KMS-11 (cell line): ENCODE data around the gene ARHGEF1.

Source experiments
- H2AFZ ChIP-seq: fragments of 200-600 bp; sonication (generic); 2 replicates; pipeline ENCODE4 v1.6.1; 2016; ENCODE audit warnings: antibody characterized with exemption, mixed run types, low read depth
- H3K27ac ChIP-seq: fragments of 200-600 bp; sonication (generic); 2 replicates; pipeline ENCODE4 v1.6.1; 2016; ENCODE audit warnings: mild to moderate bottlenecking, mixed run types
- H3K27me3 ChIP-seq: fragments of 200-600 bp; sonication (generic); 2 replicates; pipeline ENCODE4 v1.6.1; 2017; ENCODE audit warnings: mild to moderate bottlenecking, low read depth, mixed run types, moderate library complexity; ENCODE audit not compliant: insufficient read depth
- H3K36me3 ChIP-seq: fragments of 200-600 bp; sonication (generic); 2 replicates; pipeline ENCODE4 v1.6.1; 2017; ENCODE audit warnings: mild to moderate bottlenecking, mixed run types; ENCODE audit not compliant: insufficient read depth
- H3K4me1 ChIP-seq: fragments of 200-600 bp; sonication (generic); 2 replicates; pipeline ENCODE4 v1.6.1; 2016; ENCODE audit warnings: mild to moderate bottlenecking, low read depth, mixed run types; ENCODE audit not compliant: poor library complexity, severe bottlenecking
- H3K4me2 ChIP-seq: fragments of 200-600 bp; sonication (generic); 2 replicates; pipeline ENCODE4 v1.7.0; 2016; ENCODE audit warnings: mild to moderate bottlenecking, mixed run types
- H3K4me3 ChIP-seq: fragments of 200-600 bp; sonication (generic); IDR thresholded peaks from 2 replicates; pipeline ENCODE4 v1.6.1; 2017; ENCODE audit warnings: low read depth, low read length, mixed read lengths; ENCODE audit not compliant: insufficient read depth
- H3K79me2 ChIP-seq: fragments of 200-600 bp; sonication (generic); 2 replicates; pipeline ENCODE4 v1.6.1; 2016; ENCODE audit warnings: low read depth, mixed run types; ENCODE audit not compliant: insufficient read depth
- H3K9ac ChIP-seq: fragments of 200-600 bp; sonication (generic); 2 replicates; pipeline ENCODE4 v1.6.1; 2016; ENCODE audit warnings: mild to moderate bottlenecking, mixed run types
- H4K20me1 ChIP-seq: fragments of 200-600 bp; sonication (generic); 2 replicates; pipeline ENCODE4 v1.6.1; 2016; ENCODE audit warnings: mild to moderate bottlenecking, mixed run types; ENCODE audit not compliant: insufficient read depth
- TF ChIP-seq, protein P1 (sequence below): fragments of 200-600 bp; sonication (generic); conservative IDR thresholded peaks from 2 replicates; pipeline ENCODE4 v1.6.1; 2017; ENCODE audit warnings: low read depth, mild to moderate bottlenecking, antibody characterized with exemption, low read length, moderate library complexity, mixed read lengths

The ARHGEF1 gene

DNA sequence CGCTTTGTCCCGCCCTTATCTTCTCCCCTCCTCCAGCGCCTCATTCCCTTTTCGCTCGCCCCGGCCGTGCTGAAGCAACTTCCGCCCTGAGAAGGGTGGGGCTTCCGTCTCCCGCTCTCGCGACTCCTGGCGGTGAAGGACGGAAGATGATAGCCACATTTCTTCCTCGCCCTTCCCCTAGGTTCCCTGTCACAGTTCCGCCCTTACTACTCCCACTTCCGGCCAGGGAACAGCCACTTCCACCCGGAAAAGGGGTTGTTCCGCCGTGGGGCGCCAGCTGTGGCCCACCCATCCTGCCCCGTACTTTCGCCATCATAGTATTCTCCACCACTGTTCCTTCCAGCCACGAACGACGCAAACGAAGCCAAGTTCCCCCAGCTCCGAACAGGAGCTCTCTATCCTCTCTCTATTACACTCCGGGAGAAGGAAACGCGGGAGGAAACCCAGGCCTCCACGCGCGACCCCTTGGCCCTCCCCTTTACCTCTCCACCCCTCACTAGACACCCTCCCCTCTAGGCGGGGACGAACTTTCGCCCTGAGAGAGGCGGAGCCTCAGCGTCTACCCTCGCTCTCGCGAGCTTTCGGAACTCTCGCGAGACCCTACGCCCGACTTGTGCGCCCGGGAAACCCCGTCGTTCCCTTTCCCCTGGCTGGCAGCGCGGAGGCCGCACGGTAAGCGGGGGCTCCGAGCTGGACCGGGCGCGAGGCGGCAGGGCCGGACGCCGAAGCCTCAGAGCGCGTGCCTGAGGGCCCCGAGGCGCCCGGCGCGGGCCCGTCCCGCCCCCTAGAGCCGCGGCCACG lies 23.2 kb upstream of the ARHGEF1 start, which contains the start of gene RPS19:
Gene RPS19 (plus strand): TSS at position 638 of the 801 bp plus-strand sequence. CDS start 520 bp downstream, outside the sequence.
- Histone ChIP-seq H3K4me1 (peaks cover 44% of the 10 kb centered on the region), H3K79me2 (peaks cover 45% of the 10 kb centered on the region), H3K27me3 (peaks cover 7% of the 10 kb centered on the region; the same call in 1 of the 2 replicates)

DNA sequence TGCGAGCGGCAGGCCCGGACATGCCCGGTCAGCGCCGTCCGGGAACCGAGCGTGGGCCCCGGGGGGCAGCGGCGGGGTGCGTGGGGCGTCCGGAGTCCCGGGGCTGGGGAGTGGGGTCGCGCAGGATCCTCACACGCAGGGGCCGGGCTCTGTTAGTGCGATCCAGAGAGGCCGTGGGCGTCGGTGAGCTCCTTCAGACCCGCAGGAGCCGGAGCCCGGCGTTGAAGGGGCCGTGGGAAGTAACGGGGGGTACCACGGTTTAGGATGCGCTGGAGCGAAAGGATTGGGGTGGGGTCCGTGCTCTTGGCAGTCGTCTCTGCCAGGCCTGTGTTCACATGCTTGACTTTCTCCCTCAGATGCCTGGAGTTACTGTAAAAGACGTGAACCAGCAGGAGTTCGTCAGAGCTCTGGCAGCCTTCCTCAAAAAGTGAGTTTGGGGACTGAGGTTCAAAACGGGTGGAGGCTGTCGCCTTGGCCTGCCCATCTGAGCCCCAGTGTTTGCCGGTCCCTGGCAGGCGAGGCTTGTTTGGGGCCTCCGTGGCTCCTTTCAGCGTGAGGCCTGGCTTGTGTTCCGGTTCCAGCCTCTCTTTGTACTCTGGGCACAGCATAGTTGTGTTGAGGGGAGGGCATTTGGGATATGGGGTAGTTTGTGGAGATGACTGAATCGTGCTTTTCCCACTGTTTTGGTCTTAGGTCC lies 22.4 kb upstream of the ARHGEF1 start:
- H3K36me3 ChIP-seq = peaks cover 35% of the 10 kb centered on the region; the same call in 1 of the 2 replicates
- peaks cover 23% of the 10 kb centered on the region for H4K20me1 ChIP-seq
- H2AFZ ChIP-seq = 0 out of 2 replicates have a peak overlapping the region, but pooled peaks have one; percentile 75

More for the DNA sequence above, 23.2 kb upstream of the ARHGEF1 start, which contains the start of gene RPS19:
- Histone ChIP-seq H3K27ac (peak within 1 kb of the TSS; percentile 82), H4K20me1 (peaks cover 17% of the 10 kb centered on the region), H2AFZ (peak within 1 kb of the TSS; percentile 75), H3K36me3 (peaks cover 33% of the 10 kb centered on the region; the same call in 1 of the 2 replicates), H3K9ac (peak within 1 kb of the TSS; percentile 99), H3K4me3 (no peak within 1 kb of the TSS), H3K4me2 (peak within 1 kb of the TSS; percentile 97)
- TF ChIP-seq, protein P1, sequence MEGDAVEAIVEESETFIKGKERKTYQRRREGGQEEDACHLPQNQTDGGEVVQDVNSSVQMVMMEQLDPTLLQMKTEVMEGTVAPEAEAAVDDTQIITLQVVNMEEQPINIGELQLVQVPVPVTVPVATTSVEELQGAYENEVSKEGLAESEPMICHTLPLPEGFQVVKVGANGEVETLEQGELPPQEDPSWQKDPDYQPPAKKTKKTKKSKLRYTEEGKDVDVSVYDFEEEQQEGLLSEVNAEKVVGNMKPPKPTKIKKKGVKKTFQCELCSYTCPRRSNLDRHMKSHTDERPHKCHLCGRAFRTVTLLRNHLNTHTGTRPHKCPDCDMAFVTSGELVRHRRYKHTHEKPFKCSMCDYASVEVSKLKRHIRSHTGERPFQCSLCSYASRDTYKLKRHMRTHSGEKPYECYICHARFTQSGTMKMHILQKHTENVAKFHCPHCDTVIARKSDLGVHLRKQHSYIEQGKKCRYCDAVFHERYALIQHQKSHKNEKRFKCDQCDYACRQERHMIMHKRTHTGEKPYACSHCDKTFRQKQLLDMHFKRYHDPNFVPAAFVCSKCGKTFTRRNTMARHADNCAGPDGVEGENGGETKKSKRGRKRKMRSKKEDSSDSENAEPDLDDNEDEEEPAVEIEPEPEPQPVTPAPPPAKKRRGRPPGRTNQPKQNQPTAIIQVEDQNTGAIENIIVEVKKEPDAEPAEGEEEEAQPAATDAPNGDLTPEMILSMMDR = peak; percentile 76

DNA sequence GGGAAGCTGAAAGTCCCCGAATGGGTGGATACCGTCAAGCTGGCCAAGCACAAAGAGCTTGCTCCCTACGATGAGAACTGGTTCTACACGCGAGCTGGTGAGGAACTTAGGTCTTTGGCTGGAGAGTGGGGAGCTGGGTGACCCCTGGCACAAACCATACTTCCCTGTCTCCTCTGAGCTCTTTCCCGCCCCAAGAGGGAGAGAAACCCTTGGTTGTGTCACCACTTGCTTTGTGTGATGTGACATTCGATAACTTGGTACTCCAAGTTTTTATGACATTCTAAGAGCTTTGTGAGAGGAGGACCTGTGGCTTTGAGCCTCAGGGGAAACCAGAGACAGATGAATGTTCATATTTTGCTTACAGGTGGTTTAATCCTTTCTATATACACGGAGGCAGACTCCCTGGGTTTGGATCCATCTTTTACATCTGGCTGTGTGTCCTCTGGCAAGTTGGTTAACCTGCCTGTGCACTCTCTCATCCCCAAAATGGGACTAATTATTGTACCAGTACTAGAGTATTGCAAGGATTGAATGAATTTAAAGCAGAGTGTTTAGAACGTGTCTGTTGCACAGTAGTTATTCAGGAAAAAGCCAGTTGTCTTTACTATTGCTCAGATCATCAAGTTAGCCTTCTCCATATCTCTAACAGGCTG lies 21.7 kb upstream of the ARHGEF1 start:
- no peak overlapping the region for H3K4me3 ChIP-seq
- TF ChIP-seq, protein P1 = no peak
- H2AFZ ChIP-seq = no peak overlapping the region
- peaks cover 58% of the 10 kb centered on the region for H3K4me1 ChIP-seq
- peak overlapping the region; percentile 82; the same call in 1 of the 2 replicates for H3K27ac ChIP-seq
- peaks cover 39% of the 10 kb centered on the region; the same call in 1 of the 2 replicates for H3K36me3 ChIP-seq
- H3K27me3 ChIP-seq = no peaks in the 10 kb centered on the region; the same call in 1 of the 2 replicates
- H3K79me2 ChIP-seq = peaks cover 60% of the 10 kb centered on the region
- H4K20me1 ChIP-seq = peaks cover 23% of the 10 kb centered on the region
- peak overlapping the region; percentile 97 for H3K4me2 ChIP-seq
- H3K9ac ChIP-seq = peak overlapping the region; percentile 99

More for the DNA sequence above, 22.4 kb upstream of the ARHGEF1 start:
- peak overlapping the region; percentile 82 for H3K27ac ChIP-seq
- peak overlapping the region; percentile 97 for H3K4me2 ChIP-seq
- H3K4me3 ChIP-seq = no peak overlapping the region
- H3K9ac ChIP-seq = peak overlapping the region; percentile 99
- TF ChIP-seq, protein P1 = no peak
- H3K79me2 ChIP-seq = peaks cover 53% of the 10 kb centered on the region
- peaks cover 52% of the 10 kb centered on the region for H3K4me1 ChIP-seq
- H3K27me3 ChIP-seq = no peaks in the 10 kb centered on the region; the same call in 1 of the 2 replicates

DNA sequence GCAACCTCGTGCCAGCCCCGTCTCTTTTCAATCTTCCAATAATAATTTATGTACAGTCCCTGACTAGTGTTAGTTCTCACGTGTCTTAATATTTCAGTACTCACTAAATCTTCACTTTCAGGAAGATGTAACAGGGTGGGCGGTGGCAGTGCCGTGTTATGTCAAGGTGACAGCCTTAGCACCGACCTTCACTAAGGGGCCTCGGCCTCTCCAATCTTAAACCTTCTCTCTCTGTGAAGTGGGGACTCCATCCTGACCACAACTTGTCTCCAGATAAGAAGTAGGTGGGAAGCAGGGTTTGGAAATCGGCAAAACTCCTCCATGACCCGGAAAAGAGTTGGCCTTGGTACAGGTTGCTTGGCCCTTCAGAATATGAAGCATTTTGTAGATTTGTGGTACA lies 21.1 kb upstream of the ARHGEF1 start:
- H4K20me1 ChIP-seq = peaks cover 23% of the 10 kb centered on the region
- H3K36me3 ChIP-seq = peaks cover 40% of the 10 kb centered on the region; the same call in 1 of the 2 replicates
- no peak overlapping the region; the same call in 1 of the 2 replicates for H3K27ac ChIP-seq
- peaks cover 64% of the 10 kb centered on the region for H3K4me1 ChIP-seq
- TF ChIP-seq, protein P1 = no peak
- no peaks in the 10 kb centered on the region; the same call in 1 of the 2 replicates for H3K27me3 ChIP-seq
- H2AFZ ChIP-seq = no peak overlapping the region
- H3K9ac ChIP-seq = peak overlapping the region; percentile 99; the same call in 1 of the 2 replicates
- peaks cover 66% of the 10 kb centered on the region for H3K79me2 ChIP-seq
- H3K4me2 ChIP-seq = peak overlapping the region; percentile 97
- H3K4me3 ChIP-seq = no peak overlapping the region
